Measurements from ENCODE around the gene DSE.
"Not testable (repeated sequence)": the region's sequence is repeated elsewhere in the genome, so short reads cannot be mapped to it uniquely, and the experiment has no call there.

DSE gene

DNA sequence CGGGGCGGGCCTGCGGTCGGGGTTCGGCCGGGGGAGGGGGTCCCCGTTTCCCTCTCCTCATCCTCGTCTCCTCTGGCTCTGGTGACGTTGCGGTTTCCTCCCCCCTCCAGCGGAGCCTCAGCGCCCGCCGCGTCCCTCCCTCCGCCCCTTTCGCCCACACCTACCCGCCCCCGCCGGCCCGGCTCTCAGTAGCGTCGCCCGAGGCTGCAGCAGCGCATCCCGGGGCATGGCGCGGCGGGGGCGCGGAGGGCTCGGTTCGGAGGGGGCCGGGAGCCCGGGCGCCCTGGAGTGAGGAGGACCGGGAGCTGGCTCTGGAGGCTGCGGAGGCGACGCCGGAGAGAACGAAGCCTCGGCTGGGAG lies at the start of gene DSE:
Gene DSE, plus strand, starts transcription at position 188 of the 360 bp plus-strand sequence. CDS start 28,304 bp downstream, outside the sequence.
- no peak for TF ChIP-seq CTCF (IDR thresholded peaks at IDR 0.05; ENCODE audit: low read depth, low read length)
- peak; percentile 78 for DNase-seq (ENCODE audit: extremely low read depth, low read depth)

DNA sequence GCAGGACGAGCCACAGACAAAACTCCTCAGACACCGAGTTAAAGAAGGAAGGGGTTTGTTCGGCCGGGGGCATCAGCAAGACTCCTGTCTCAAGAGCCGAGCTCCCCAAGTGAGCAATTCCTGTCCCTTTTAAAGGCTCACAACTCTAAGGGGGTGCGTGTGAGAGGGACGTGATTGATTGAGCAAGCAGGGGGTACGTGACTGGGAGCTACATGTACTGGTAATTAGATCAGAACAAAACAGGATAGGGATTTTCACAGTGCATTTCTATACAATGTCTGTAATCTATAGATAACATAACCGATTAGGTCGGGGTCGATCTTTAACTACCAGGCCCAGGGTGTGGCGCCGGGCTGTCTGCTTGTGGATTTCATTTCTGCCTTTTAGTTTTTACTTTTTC lies 48.8 kb upstream of the DSE start:
- DNase-seq (ENCODE audit: extremely low read depth, low read depth): not testable (repeated sequence)

DNA sequence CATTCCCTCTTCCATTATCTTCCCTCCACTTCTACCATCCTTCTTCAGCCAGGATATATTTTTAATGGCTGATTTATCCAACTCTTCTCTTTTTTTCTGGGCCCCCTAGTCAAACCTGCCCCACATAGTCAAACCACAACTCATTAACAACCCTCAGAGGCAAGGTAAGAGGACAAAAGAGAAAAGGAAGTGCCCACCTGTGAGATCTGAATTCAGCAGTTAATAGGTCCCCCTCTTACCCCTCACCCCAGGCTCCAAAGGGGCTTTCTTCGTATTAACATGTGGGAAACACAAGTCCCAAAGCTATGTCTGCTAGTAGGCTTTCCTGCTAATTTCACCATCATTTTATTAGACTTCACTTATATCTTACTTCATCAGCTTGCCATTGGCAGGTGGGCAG lies 46.9 kb upstream of the DSE start:
- no peak for DNase-seq (ENCODE audit: extremely low read depth, low read depth)
- TF ChIP-seq CTCF (IDR thresholded peaks at IDR 0.05; ENCODE audit: low read depth, low read length): no peak

- not testable (repeated sequence) for DNase-seq (ENCODE audit: extremely low read depth, low read depth)
Observed at GRCh38 chr6:116325634-116326132, 45.1 kb upstream of the DSE start.

DNA sequence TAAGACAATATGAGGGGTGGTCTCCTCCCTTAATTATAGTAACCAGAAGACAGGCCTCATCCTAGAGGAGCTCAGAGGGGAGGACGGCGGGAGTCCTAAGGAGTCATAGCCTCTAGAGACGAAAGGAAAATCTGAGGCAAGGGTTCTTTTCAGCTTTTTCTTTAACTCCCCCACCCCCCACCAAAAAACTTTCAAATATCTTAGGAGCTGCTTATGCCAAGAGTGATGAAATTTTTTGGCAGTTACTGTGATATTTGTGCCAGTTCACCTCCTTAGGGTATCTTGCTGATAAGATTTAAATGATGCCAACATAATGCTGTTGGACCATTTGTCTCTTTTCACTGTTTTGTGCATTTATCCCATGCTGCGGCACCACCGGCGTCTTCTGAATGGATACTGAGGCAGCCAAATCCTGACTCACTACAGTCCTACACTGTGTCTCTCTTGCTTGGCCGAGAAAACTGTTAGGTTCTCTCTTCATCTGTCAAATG lies 44.5 kb upstream of the DSE start:
- no peak for TF ChIP-seq CTCF (IDR thresholded peaks at IDR 0.05; ENCODE audit: low read depth, low read length)
- no peak for DNase-seq (ENCODE audit: extremely low read depth, low read depth)

GRCh38 chr6:116326996-116327395 lies 43.8 kb upstream of the DSE start:
- no peak for TF ChIP-seq CTCF (IDR thresholded peaks at IDR 0.05; ENCODE audit: low read depth, low read length)
- no peak for DNase-seq (ENCODE audit: extremely low read depth, low read depth)

- no peak for TF ChIP-seq CTCF (IDR thresholded peaks at IDR 0.05; ENCODE audit: low read depth, low read length)
- no peak for DNase-seq (ENCODE audit: extremely low read depth, low read depth)
Observed at GRCh38 chr6:116327803-116328527, 42.8 kb upstream of the DSE start.

DNA sequence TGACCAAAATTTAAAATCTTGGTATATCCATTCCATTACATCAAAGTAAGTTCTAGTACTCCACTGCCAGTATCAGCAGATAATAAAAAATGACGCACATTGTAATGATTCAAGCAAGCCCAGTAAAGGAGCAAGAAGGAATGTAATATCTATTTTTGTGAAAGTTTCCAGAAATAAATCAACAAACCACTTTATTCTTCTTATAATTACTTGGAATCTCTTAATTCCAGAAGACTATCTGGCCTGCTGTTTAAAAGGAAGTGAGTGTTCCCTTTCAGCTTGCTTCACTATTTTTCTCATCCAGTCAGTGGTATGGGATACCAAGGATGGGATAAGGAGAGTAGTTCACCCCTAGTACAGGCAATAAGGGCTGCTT lies 42.2 kb upstream of the DSE start:
- TF ChIP-seq CTCF (IDR thresholded peaks at IDR 0.05; ENCODE audit: low read depth, low read length): no peak
- DNase-seq (ENCODE audit: extremely low read depth, low read depth): no peak
